ENCODE results near the gene PAMR1. TPM values are rescaled to one million over a fixed set of nuclear protein-coding genes. Genes with fewer than 3 reads are reported as not detected.

Gene PAMR1
- total RNA-seq, 1 donor from 2014 or later = not detected

GRCh38 chr11:35388061-35388460 is 137.4 kb downstream of the PAMR1 start:
- Mint-ChIP-seq H3K36me3 (ENCODE audit: low read depth) (peaks cover 1% of the 10 kb centered on the region), H3K4me3 (no peak overlapping the region), H3K27me3 (peaks cover 7% of the 10 kb centered on the region), H3K9me3 (no peaks in the 10 kb centered on the region), H3K4me1 (peaks cover 22% of the 10 kb centered on the region), H3K27ac (no peak overlapping the region)
- intact Hi-C loops (cut with micrococcal nuclease) = no loop called here
- no peak for DNase-seq

- peaks cover 19% of the 10 kb centered on the region for H3K4me1 Mint-ChIP-seq
- peaks cover 2% of the 10 kb centered on the region for H3K27me3 Mint-ChIP-seq
- intact Hi-C loops (cut with micrococcal nuclease) = no loop called here
- H3K9me3 Mint-ChIP-seq = no peaks in the 10 kb centered on the region
- H3K36me3 Mint-ChIP-seq (ENCODE audit: low read depth) = peaks cover 1% of the 10 kb centered on the region
- no peak for DNase-seq
- H3K27ac Mint-ChIP-seq = no peak overlapping the region
- no peak overlapping the region for H3K4me3 Mint-ChIP-seq
These were observed 138.1 kb downstream of the PAMR1 start for GRCh38 chr11:35387111-35387982.

- H3K4me1 Mint-ChIP-seq = no peaks in the 10 kb centered on the region
- H3K27me3 Mint-ChIP-seq = peaks cover 2% of the 10 kb centered on the region
- peaks cover 1% of the 10 kb centered on the region for H3K36me3 Mint-ChIP-seq (ENCODE audit: low read depth)
- intact Hi-C loops (cut with micrococcal nuclease) = no loop called here
- no peaks in the 10 kb centered on the region for H3K9me3 Mint-ChIP-seq
- H3K4me3 Mint-ChIP-seq = no peak overlapping the region
- no peak for DNase-seq
- H3K27ac Mint-ChIP-seq = no peak overlapping the region
These were observed 141.5 kb downstream of the PAMR1 start for GRCh38 chr11:35383953-35384352.

Other genes with a start within 250 kb of the PAMR1 start
- not detected in 2 replicates for gene SLC1A2, start 106.1 kb downstream of the PAMR1 start, total RNA-seq
- gene FJX1, start 92.8 kb upstream of the PAMR1 start, total RNA-seq = 0.26 and 0.30 TPM in 2 replicates
- gene TRIM44, start 137.2 kb upstream of the PAMR1 start, total RNA-seq = 27.3 and 27.8 TPM in 2 replicates

All from activated CD4-positive, alpha-beta T cell treated with anti-CD3 and anti-CD28 coated beads, Interleukin-2, amount 10 ng/mL, durations not matched to agents 24 days and 14 days (primary cell).